Measurements from ENCODE around the gene RTL10.
"Not testable (repeated sequence)": the region's sequence is repeated elsewhere in the genome, so short reads cannot be mapped to it uniquely, and the experiment has no call there.

RTL10 gene

DNA sequence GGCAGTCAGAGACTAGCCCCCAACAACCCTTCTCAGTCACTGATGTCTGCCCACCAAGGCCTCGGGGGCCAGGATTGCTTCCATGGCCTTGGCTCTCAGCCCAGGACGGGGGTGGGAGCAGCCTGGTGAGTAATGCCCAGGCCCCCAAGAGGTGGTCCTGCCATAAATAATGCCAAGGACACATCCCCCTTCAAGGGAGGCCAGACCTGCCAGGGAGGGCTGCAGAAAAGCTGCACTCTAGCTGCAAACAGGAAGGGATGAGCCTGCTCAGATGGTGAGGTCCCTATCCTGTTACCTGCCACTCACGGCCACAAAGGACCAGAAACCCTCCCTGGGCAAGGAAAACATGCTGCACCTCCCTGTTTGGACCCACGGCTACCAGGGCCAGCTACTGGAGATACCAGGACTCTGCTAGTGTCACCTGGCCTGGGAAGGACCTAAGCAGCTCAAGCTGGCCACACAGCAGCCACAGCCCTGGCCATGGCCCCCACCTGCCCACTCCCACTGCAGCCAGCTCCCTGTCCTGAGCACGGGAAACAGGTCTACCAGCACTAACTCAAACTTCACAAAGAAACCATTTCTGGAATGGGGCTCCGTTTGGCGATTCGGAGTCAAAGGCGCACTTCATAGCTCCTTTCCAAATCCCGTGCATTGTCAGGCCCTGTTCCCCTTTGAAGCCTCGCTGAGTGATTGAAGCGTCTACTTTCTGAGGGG is 12.1 kb downstream of the RTL10 start:
- DNase-seq: no peak

GRCh38 chr22:19841641-19842392 is 12.9 kb downstream of the RTL10 start:
- no peak for DNase-seq

- no peak for DNase-seq
Measured at GRCh38 chr22:19840955-19841640, 13.6 kb downstream of the RTL10 start.

- no peak for DNase-seq
Measured at GRCh38 chr22:19840059-19840458, 14.6 kb downstream of the RTL10 start.

DNA sequence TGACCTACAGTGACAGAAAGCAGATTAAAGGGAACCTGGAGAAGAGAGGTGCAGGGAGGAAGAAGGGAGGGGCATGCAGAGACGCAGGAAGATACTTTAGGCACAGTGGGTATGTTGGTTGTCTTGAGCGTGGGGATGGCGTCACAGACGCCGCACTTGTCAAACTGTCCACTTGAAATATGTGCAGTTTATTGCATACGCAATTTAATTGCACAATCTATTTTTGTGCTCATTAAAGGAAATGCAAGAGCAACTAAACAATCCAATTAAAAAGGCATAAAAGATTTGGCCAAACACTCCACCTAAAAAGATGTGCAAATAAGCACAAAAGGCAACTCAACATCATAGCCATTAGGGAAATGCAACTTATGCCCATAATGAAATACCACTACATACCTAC is 16.8 kb downstream of the RTL10 start:
- no peak for DNase-seq

- DNase-seq: no peak
Measured at GRCh38 chr22:19836512-19836911, 18.2 kb downstream of the RTL10 start.

GRCh38 chr22:19834599-19834998 is 20.1 kb downstream of the RTL10 start:
- no peak for DNase-seq

- not testable (repeated sequence) for DNase-seq
Measured at GRCh38 chr22:19833327-19833726, 21.3 kb downstream of the RTL10 start.

GRCh38 chr22:19832476-19833108 is 22.1 kb downstream of the RTL10 start:
- DNase-seq: no peak

DNA sequence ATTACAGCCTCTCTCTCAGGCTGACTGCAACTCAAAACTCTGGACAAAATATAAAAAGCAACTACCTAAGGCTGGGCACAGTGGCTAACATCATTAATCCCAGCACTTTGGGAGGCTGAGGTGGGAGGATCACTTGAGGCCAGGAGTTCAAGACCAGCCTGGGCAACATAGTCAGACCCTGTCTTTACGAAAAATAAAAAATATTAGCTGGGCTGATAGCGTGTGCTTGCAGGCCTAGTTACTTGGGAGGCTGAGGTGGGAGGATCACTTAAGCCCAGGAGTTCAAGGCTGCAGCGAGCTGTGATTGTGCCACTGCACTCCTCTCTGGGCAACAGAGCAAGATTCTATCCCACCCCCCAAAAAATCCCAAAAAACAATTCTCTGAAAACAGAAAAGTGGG is 22.7 kb downstream of the RTL10 start:
- DNase-seq: not testable (repeated sequence)

GRCh38 chr22:19831016-19831415 is 23.7 kb downstream of the RTL10 start:
- DNase-seq: no peak

GRCh38 chr22:19828035-19828401 is 26.7 kb downstream of the RTL10 start:
- no peak for DNase-seq

DNA sequence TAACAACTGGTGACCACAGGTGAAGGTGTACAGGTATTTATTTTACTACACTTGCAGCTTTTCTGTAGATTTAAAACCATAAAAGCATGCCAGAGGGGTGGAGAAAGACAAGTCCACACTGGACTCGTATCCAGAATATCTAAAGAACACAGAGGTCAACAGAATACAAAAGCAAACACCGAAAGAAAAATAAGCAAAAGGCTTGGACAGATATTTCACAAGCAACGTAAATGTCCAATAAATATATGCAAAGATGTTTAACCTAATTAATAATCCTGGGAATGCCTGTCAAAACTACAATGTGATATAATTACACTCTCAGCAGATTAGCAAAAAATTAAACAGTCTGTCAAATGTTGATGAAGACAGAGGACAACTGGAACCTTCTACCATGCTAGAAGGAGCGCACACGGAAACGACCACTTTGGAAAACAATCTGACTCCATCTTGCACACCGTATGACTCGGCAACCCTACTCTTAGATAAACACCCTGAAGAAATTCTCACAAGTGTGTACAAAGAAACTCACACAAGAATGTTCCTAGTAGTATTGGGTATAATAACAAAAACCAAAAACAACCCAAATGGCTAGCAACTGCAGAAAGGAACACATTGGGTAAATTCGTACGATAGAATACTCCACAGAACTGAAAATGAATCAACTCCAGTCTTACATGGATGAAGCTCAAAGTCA is 27.2 kb downstream of the RTL10 start:
- no peak for DNase-seq

- DNase-seq: no peak
Measured at GRCh38 chr22:19826619-19826950, 28.1 kb downstream of the RTL10 start.

GRCh38 chr22:19825904-19826618 is 28.6 kb downstream of the RTL10 start:
- no peak for DNase-seq

DNA sequence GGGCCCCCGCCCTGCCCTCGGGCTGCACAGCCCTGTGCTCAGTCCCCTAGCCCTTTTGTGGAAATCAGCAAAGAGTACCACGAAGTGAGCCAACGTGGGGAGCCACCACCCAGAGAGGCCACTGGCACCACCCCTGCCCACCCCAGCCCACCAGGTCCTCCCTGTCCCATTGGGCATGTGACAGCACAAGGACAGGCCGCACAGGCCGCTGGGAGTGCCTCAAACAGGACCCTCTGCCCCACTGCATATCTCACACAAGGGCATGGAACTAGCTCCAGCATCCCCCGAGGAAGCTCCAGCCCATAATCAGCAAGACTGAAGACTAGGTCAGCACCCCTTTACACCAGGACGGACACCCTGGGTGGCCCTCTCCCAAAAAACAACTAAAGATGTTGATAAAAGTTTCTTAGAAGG is 29.7 kb downstream of the RTL10 start:
- DNase-seq: no peak

DNA sequence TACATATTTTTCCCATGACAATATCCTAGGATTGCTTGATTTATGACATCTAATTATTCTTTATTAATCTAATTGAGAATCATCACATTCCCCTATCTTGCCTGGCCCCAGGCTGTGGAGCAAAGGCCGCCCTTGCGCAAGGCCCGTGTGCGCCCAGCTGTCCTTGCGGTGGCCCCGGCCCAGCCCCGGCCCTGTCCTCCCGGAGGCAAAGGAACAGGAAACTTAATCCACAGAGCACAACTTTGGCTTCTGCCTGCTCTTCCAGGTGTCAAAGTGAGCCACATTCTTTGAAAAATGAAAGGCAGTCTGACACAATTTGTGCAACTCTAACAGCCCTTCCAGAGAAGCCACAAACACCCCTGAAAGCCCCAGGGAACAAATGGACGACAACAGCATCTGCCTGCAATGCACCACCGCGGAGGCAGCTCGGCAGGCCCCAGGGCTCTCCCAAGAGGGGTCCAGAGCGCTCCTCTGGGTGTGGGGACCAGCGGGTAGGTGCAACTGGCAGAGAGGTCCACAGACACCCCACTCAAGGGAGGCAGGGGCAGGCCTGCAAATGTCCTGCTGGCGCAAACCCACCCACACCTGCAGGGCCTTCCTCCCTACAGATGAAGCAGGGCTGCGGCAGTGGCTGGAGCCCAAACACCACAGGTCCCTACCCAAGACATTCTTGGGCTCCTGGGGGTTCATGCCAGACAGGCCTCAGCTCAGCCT is 30.3 kb downstream of the RTL10 start:
- no peak for DNase-seq

DNA sequence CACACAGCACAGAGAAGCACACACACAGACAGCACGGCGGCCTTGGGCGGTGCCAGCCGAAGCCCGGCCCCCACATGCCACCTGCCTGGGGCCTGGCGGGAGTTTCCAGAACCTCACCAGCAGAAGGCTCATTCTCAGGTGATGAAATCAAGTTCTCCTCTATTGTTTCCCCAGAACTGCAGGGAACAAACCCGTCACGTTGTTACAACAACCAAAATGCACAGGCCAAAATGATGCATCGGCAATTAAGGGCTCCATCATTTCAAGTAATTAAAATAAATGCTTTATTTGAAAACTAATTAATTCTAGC is 30.8 kb downstream of the RTL10 start:
- no peak for DNase-seq

- no peak for DNase-seq
Measured at GRCh38 chr22:19823191-19823901, 31.3 kb downstream of the RTL10 start.

- no peak for DNase-seq
Measured at GRCh38 chr22:19822301-19823117, 32.2 kb downstream of the RTL10 start.
